ENCODE measurements around the gene ZNF578.

DNA sequence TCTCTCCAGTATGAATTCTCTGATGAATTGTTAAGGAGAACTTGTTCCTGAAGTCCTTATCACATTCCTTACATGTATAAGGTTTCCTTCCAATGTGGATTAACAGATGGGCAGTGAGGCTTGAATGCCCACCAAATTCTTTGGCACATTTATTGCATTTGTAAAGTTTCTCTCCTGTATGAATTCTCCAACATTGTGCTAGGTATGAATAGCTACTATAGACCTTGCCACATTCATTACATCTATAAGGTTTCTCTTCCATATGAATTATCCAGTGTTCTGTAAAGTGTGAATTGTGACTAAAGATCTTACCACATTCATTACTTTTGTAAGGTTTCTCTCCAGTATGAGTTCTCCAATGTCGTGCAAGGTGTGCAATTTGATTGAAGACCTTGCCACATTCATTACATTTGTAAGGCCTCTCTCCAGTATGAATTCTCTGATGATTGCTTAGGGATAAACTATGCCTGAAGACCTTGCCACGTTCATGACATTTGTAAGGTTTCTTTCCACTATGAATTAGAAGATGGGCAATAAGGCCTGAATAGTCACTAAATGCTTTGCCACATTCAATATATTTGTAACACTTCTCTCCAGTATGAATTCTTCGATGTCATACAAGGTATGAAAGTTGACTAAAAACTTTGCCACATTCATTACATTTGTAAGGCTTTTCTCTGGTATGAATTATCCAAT lies 20.4 kb downstream of the ZNF578 start:
- TF ChIP-seq POLR2AphosphoS5 (IDR thresholded peaks at IDR 0.05): no peak
- no peak for TF ChIP-seq EP300 (IDR thresholded peaks at IDR 0.05)

All from upper lobe of left lung (tissue), 4 donors.